Fibroblast of villous mesenchyme (primary cell): ENCODE data around the gene SLC38A1. TPM values are rescaled to one million over a fixed set of nuclear protein-coding genes. Genes with fewer than 3 reads are reported as not detected.

ENCODE experiments used
- DNase-seq: peaks from one replicate; pipeline ENCODE4 v3.0.0-alpha.2; 2010; ENCODE audit warnings: low read depth
- H3K4me3 ChIP-seq: 2 replicates; pipeline ENCODE4 v1.5.1; 2011; ENCODE audit warnings: low read depth, mild to moderate bottlenecking, low read length
- total RNA-seq: library from RNA; depleted of rRNA; stranded (reverse); fragments of >200 nt; gene quantifications from 2 replicates; pipeline ENCODE4 v1.2.3, GENCODE V29; 2012
- TF ChIP-seq, protein P1 (sequence below): IDR thresholded peaks from 2 replicates; pipeline ENCODE4 v1.5.1; 2012; ENCODE audit warnings: low read depth, mild to moderate bottlenecking, low read length; ENCODE audit not compliant: insufficient read depth

Gene SLC38A1
- total RNA-seq, 1 donor, result 149 TPM

GRCh38 chr12:46217541-46218321 is 51.1 kb downstream of the SLC38A1 start:
- no peak for DNase-seq
- TF ChIP-seq, protein P1, sequence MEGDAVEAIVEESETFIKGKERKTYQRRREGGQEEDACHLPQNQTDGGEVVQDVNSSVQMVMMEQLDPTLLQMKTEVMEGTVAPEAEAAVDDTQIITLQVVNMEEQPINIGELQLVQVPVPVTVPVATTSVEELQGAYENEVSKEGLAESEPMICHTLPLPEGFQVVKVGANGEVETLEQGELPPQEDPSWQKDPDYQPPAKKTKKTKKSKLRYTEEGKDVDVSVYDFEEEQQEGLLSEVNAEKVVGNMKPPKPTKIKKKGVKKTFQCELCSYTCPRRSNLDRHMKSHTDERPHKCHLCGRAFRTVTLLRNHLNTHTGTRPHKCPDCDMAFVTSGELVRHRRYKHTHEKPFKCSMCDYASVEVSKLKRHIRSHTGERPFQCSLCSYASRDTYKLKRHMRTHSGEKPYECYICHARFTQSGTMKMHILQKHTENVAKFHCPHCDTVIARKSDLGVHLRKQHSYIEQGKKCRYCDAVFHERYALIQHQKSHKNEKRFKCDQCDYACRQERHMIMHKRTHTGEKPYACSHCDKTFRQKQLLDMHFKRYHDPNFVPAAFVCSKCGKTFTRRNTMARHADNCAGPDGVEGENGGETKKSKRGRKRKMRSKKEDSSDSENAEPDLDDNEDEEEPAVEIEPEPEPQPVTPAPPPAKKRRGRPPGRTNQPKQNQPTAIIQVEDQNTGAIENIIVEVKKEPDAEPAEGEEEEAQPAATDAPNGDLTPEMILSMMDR, result no peak
- no peak overlapping the region for H3K4me3 ChIP-seq

- peak; percentile 27 for DNase-seq
- no peak overlapping the region for H3K4me3 ChIP-seq
- TF ChIP-seq, protein P1, result no peak
Observed at GRCh38 chr12:46214668-46215436, 54.0 kb downstream of the SLC38A1 start.

DNA sequence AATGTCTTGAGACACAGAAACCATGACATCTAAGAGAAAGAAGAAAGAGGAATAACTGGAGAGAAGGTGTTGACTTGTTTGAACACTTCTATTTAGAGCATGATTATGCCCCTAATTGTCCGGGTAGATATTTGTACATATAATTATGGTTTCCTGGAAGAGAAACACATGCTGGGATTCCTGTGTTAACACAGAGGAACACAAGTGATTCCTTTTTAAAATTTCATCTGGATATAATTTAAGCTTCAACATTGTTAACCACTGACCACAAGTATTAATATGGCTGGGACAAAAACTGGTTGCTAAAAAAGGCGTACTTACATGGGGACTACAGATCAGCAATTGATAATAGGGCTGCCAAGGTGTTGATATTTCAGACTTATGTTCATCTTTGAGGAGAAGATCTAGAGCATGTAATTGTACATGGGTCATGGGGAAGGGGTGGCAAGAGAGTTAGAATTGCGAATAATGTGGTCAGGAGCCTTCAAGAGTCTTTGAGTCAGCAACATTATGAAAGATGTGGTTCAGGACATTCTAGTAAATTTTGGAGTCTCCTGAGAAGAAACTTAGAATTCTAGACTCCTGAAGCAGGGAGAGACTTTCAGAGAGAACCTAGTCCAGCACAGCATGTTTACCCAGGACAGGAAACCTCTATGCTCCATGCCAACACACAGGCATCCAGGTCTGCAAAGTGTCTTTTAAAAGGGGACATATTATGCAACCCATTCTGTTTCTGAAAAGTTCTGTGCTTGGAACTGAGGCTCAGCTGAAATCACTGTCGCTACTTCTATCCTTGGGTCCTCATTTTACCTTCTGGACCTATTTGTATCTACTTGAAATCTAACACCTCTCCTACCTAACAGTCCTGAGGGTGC is 56.5 kb downstream of the SLC38A1 start:
- no peak for DNase-seq
- no peak overlapping the region for H3K4me3 ChIP-seq
- TF ChIP-seq, protein P1, result no peak

GRCh38 chr12:46210873-46211439 is 57.9 kb downstream of the SLC38A1 start:
- no peak overlapping the region for H3K4me3 ChIP-seq
- TF ChIP-seq, protein P1, result no peak
- DNase-seq, result no peak

DNA sequence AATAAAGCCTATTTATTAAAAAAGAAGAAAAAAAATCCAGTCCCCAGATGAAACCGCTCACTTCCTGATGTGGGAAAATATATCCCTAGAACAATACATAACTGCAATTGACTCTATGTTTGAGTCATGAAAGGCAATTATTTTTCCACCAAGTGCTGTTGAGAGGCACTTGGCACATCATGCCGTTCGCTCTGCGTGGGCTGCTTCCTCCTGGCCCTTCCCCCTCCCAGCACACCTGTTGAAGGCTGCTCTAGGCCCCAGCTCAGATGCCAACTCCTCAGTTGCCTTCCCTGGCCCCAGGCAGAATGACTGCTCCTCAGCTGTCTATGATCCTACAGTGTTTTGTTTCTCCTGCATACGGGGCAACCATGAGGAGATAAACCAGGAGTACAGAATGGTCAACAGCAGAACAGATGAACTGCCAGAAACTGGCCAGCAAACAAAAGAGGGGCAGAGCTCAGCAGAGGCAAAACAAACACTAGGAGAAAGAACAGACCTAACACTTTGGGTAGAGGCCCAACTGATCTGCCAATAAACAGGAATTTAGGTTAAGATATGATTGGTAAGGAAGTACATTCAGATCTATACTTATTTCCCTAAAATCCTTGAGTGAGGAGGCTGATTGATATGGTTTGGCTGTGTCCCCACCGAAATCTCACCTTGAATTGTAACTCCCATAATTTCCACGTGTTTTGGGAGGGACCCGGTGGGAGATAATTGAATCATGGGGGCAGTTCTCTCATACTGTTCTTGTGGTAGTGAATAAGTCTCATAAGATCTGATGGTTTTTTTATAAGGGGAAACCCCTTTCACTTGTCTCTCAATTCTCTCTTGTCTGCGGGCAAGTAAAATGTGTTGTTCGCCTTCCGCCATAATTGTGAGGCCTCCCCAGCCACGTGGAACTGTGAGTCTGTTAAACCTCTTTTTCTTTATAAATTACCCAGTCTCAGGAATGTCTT is 58.6 kb downstream of the SLC38A1 start:
- no peak overlapping the region for H3K4me3 ChIP-seq
- TF ChIP-seq, protein P1, result no peak
- DNase-seq, result no peak

GRCh38 chr12:46209170-46209569 is 59.7 kb downstream of the SLC38A1 start:
- TF ChIP-seq, protein P1, result no peak
- H3K4me3 ChIP-seq, result no peak overlapping the region
- peak; percentile 51 for DNase-seq
